Adrenal gland (tissue), 12 donors: ENCODE results near the gene DKK2. TPM values are rescaled to one million over a fixed set of nuclear protein-coding genes. Genes with fewer than 3 reads are reported as not detected.

ENCODE experiments used
- DNase-seq, 7 donors: peaks; one replicate each; pipeline ENCODE4 v3.0.0-alpha.2; 2019 to 2020
- H3K27ac ChIP-seq, 5 donors: fragments of 200-600 bp; sonication (generic) in 4 of 5; 1 replicate in 3 of 5; 2 replicates in 2 of 5; pipeline versions ENCODE4 v1.5.1 to v1.8.0; 2016 to 2020; ENCODE audit warnings: mild to moderate bottlenecking in 1 of 5
- H3K27me3 ChIP-seq: fragments of 200-600 bp; 2 replicates; pipeline ENCODE4 v1.8.0; 2021
- H3K36me3 ChIP-seq, 2 donors: fragments of 200-600 bp; replicated peaks in 1 of 2; 1 replicate in 1 of 2; 2 replicates in 1 of 2; pipeline versions ENCODE4 v1.5.1 to v1.8.0; 2018 to 2022
- H3K4me1 ChIP-seq, 2 donors: fragments of 200-600 bp; replicated peaks in 1 of 2; 1 replicate in 1 of 2; 2 replicates in 1 of 2; pipeline versions ENCODE4 v1.5.1 to v1.8.0; 2018 to 2021
- H3K4me3 ChIP-seq, 4 donors: fragments of 200-600 bp; sonication (generic) in 3 of 4; one replicate each; pipeline ENCODE4 v1.5.1; 2016 to 2018
- H3K9me3 ChIP-seq, 3 donors: fragments of 200-600 bp; sonication (generic) in 1 of 3; replicated peaks in 1 of 3; 1 replicate in 2 of 3; 2 replicates in 1 of 3; pipeline versions ENCODE4 v1.5.1 to v1.8.0; 2016 to 2021
- CTCF ChIP-seq, 6 experiments: fragments of 450-650 bp in 4 of 6; fragments of 200-600 bp in 2 of 6; sonication (generic) in 1 of 6; IDR thresholded peaks; 1 replicate in 5 of 6; 2 replicates in 1 of 6; pipeline versions ENCODE4 v1.5.1 to v1.8.0; 2016 to 2021; ENCODE audit warnings: antibody characterized with exemption in 6 of 6, mild to moderate bottlenecking in 2 of 6, moderate library complexity in 1 of 6
- POLR2A ChIP-seq, 2 donors: fragments of 450-650 bp; IDR thresholded peaks; one replicate each; pipeline ENCODE4 v1.6.1; 2017; ENCODE audit warnings: antibody characterized with exemption in 2 of 2, mild to moderate bottlenecking in 2 of 2, moderate library complexity in 1 of 2
- WGBS, 4 donors: extraction: QIAGEN DNeasy Blood & Tissue Kit in 2 of 4; methylation state at CpG; one replicate each; pipeline versions ENCODE4 v1.1.5 to v1.1.7; 2013 to 2017; 5-methylcytosine and 5-hydroxymethylcytosine counted together
- intact Hi-C, 2 donors: fragments of 100-400 bp; cut with DNase I; formaldehyde crosslinking; loops; one replicate each; pipeline versions ENCODE4 v1.14.1 to v1.15.0; 2022 to 2023
- polyA plus RNA-seq, 3 donors: library from polyadenylated mRNA; stranded (reverse); fragments of 200-250 nt in 2 of 3; fragments of 350-450 nt in 1 of 3; fragmentation: Illumina TruSeq in 1 of 3; extraction: RNeasy Lipid Tissue Mini Kit (QIAGEN cat#74804) in 1 of 3; gene quantifications; one replicate each; pipeline ENCODE4 v1.2.3, GENCODE V29; 2013 to 2014
- total RNA-seq, 9 donors: library from RNA; depleted of rRNA in 4 of 9; stranded (reverse); fragments of >200 nt in 4 of 9; fragments of 120-200 nt in 1 of 9; fragmentation: NEBNext Ultra II Directional in 1 of 9; extraction: Animal tissue kit (Norgen Biotek cat#: 25700) in 1 of 9; gene quantifications; one replicate each; pipeline versions ENCODE4 v1.1.0 to v1.2.4, GENCODE V29; 2013 to 2023
- donor health status: healthy with polysubstance abuse.
- donor health status: Bipolar disorder and iron deficiency.
- donor health status: DM: yes; HTN: yes; CAD: no.
- donor health status: DM: no; HTN: no; CAD: no.
- donor health status: DM: no; HTN: no; CAD: no.
- donor health status: DM: yes; HTN: yes; CAD: no.

The DKK2 gene
- total and polyA plus RNA-seq, 12 donors: 0.14 to 9.9 (median 0.63) TPM

GRCh38 chr4:107065201-107065600 is 29.1 kb upstream of the DKK2 start:
- Histone ChIP-seq H3K4me1 (no peaks in the 10 kb centered on the region), H3K36me3 (no peaks in the 10 kb centered on the region), H3K9me3 (no peaks in the 10 kb centered on the region), H3K27me3 (no peaks in the 10 kb centered on the region), H3K4me3 (no peak overlapping the region), H3K27ac (no peak overlapping the region)
- no peak for TF ChIP-seq POLR2A (IDR thresholded peaks at IDR 0.05)
- TF ChIP-seq CTCF (IDR thresholded peaks at IDR 0.05): no peak
- intact Hi-C loops: no loop called here
- no peak for DNase-seq

- no peak overlapping the region for H3K27ac ChIP-seq
- no peaks in the 10 kb centered on the region for H3K9me3 ChIP-seq
- no peaks in the 10 kb centered on the region for H3K4me1 ChIP-seq
- H3K36me3 ChIP-seq: no peaks in the 10 kb centered on the region
- H3K4me3 ChIP-seq: no peak overlapping the region
- 63 to 71% (median 69%) methylated on average over 6 of the region's 6 CpGs for WGBS, 4 donors
- DNase-seq: no peak
- intact Hi-C loops: no loop called here
- H3K27me3 ChIP-seq: no peaks in the 10 kb centered on the region
- TF ChIP-seq POLR2A (IDR thresholded peaks at IDR 0.05) (no peak), CTCF (IDR thresholded peaks at IDR 0.05) (no peak)
These were observed 24.3 kb upstream of the DKK2 start for GRCh38 chr4:107060388-107060787.

- intact Hi-C loops: no loop called here
- no peak for DNase-seq
- TF ChIP-seq POLR2A (IDR thresholded peaks at IDR 0.05) (no peak), CTCF (IDR thresholded peaks at IDR 0.05) (no peak)
- H3K9me3 ChIP-seq: no peaks in the 10 kb centered on the region
- no peak overlapping the region for H3K4me3 ChIP-seq
- H3K36me3 ChIP-seq: no peaks in the 10 kb centered on the region
- no peaks in the 10 kb centered on the region for H3K27me3 ChIP-seq
- H3K4me1 ChIP-seq: no peaks in the 10 kb centered on the region
- WGBS, 4 donors: 50 to 70% (median 59%) methylated on average over 1 of the region's 1 CpG
- no peak overlapping the region for H3K27ac ChIP-seq
These were observed 22.7 kb upstream of the DKK2 start for GRCh38 chr4:107058828-107059227.

- no peaks in the 10 kb centered on the region for H3K4me1 ChIP-seq
- H3K36me3 ChIP-seq: no peaks in the 10 kb centered on the region
- 52 to 58% (median 57%) methylated on average over 3 of the region's 3 CpGs for WGBS, 4 donors
- peaks cover 0 to 15% (median 0%) of the 10 kb centered on the region in 3 donors for H3K9me3 ChIP-seq
- H3K4me3 ChIP-seq: no peak overlapping the region
- peak; percentile 25 to 58 (median 46) for TF ChIP-seq CTCF (IDR thresholded peaks at IDR 0.05)
- no peak for TF ChIP-seq POLR2A (IDR thresholded peaks at IDR 0.05)
- DNase-seq: no peak
- intact Hi-C loops: no loop called here
- no peak overlapping the region for H3K27ac ChIP-seq
- no peaks in the 10 kb centered on the region for H3K27me3 ChIP-seq
These were observed 14.5 kb upstream of the DKK2 start for GRCh38 chr4:107050525-107051135.
